Liver (tissue), 9 donors: ENCODE data around the gene SEZ6L. TPM values are rescaled to one million over a fixed set of nuclear protein-coding genes. Genes with fewer than 3 reads are reported as not detected.

Experiments
- DNase-seq: peaks from one replicate; pipeline ENCODE4 v3.0.0-alpha.2; 2017; ENCODE audit warnings: low spot score
- H3K27ac ChIP-seq, 2 donors: one replicate each; pipeline ENCODE4 v1.7.0; 2013; ENCODE audit warnings: inconsistent platforms in 2 of 2, low read length in 2 of 2, control low read depth in 1 of 2, low read depth in 1 of 2, mild to moderate bottlenecking in 1 of 2
- H3K27me3 ChIP-seq, 4 donors: one replicate each; pipeline versions ENCODE4 v1.6.1 to v1.7.0; 2013; ENCODE audit warnings: low read length in 3 of 4, inconsistent platforms in 1 of 4, mild to moderate bottlenecking in 1 of 4, moderate library complexity in 1 of 4; ENCODE audit not compliant: control insufficient read depth in 4 of 4, insufficient read depth in 4 of 4
- H3K36me3 ChIP-seq, 4 donors: one replicate each; pipeline versions ENCODE4 v1.6.1 to v1.7.0; 2013; ENCODE audit warnings: low read length in 3 of 4, mild to moderate bottlenecking in 3 of 4, low read depth in 1 of 4, moderate library complexity in 1 of 4; ENCODE audit not compliant: control insufficient read depth in 4 of 4, insufficient read depth in 3 of 4
- H3K4me1 ChIP-seq, 4 donors: one replicate each; pipeline versions ENCODE4 v1.6.1 to v1.7.0; 2013; ENCODE audit warnings: low read length in 3 of 4, mild to moderate bottlenecking in 3 of 4, moderate library complexity in 1 of 4; ENCODE audit not compliant: control insufficient read depth in 4 of 4, insufficient read depth in 4 of 4
- H3K4me3 ChIP-seq, 3 donors: one replicate each; pipeline versions ENCODE4 v1.6.1 to v1.7.0; 2013; ENCODE audit warnings: low read length in 3 of 3, control low read depth in 1 of 3, low read depth in 1 of 3, mild to moderate bottlenecking in 1 of 3
- H3K9ac ChIP-seq, 2 donors: one replicate each; pipeline ENCODE4 v1.7.0; 2013; ENCODE audit warnings: low read length in 2 of 2, mild to moderate bottlenecking in 2 of 2, moderate library complexity in 2 of 2, control low read depth in 1 of 2, low read depth in 1 of 2
- H3K9me3 ChIP-seq, 4 donors: one replicate each; pipeline versions ENCODE4 v1.6.1 to v1.7.0; 2013; ENCODE audit warnings: low read length in 3 of 4; ENCODE audit not compliant: control insufficient read depth in 4 of 4
- EGR1 ChIP-seq, 2 donors: IDR thresholded peaks; 2 replicates each; pipeline ENCODE4 v1.6.1; 2016 to 2018; ENCODE audit warnings: antibody characterized with exemption in 2 of 2, low read depth in 2 of 2
- FOXA1 ChIP-seq: IDR thresholded peaks from 2 replicates; pipeline ENCODE4 v1.6.1; 2016; ENCODE audit warnings: antibody characterized with exemption
- FOXA2 ChIP-seq: IDR thresholded peaks from 2 replicates; pipeline ENCODE4 v1.6.1; 2016; ENCODE audit warnings: antibody characterized with exemption
- GABPA ChIP-seq, 2 donors: IDR thresholded peaks in 1 of 2; conservative IDR thresholded peaks in 1 of 2; 2 replicates each; pipeline ENCODE4 v1.6.1; 2016; ENCODE audit warnings: antibody characterized with exemption in 2 of 2, mild to moderate bottlenecking in 1 of 2, moderate library complexity in 1 of 2
- HNF4A ChIP-seq, 2 donors: conservative IDR thresholded peaks; 2 replicates each; pipeline ENCODE4 v1.6.1; 2016; ENCODE audit warnings: antibody characterized with exemption in 2 of 2, mild to moderate bottlenecking in 2 of 2
- HNF4G ChIP-seq: IDR thresholded peaks from 2 replicates; pipeline ENCODE4 v1.6.1; 2016; ENCODE audit warnings: antibody characterized with exemption
- JUND ChIP-seq, 2 donors: IDR thresholded peaks; 2 replicates each; pipeline ENCODE4 v1.6.1; 2016; ENCODE audit warnings: antibody characterized with exemption in 2 of 2
- NR2F2 ChIP-seq: IDR thresholded peaks from 2 replicates; pipeline ENCODE4 v1.6.1; 2016; ENCODE audit warnings: antibody characterized with exemption
- RAD21 ChIP-seq, 2 donors: IDR thresholded peaks; 2 replicates each; pipeline ENCODE4 v1.6.1; 2016; ENCODE audit warnings: antibody characterized with exemption in 2 of 2, mild to moderate bottlenecking in 2 of 2
- RXRA ChIP-seq, 2 donors: IDR thresholded peaks; 2 replicates each; pipeline ENCODE4 v1.6.1; 2017 to 2018; ENCODE audit warnings: antibody characterized with exemption in 2 of 2, mild to moderate bottlenecking in 1 of 2
- SP1 ChIP-seq: IDR thresholded peaks from 2 replicates; pipeline ENCODE4 v1.6.1; 2018; ENCODE audit warnings: antibody characterized with exemption, mild to moderate bottlenecking
- TAF1 ChIP-seq: conservative IDR thresholded peaks from 2 replicates; pipeline ENCODE4 v1.6.1; 2016; ENCODE audit warnings: antibody characterized with exemption, mild to moderate bottlenecking
- YY1 ChIP-seq: IDR thresholded peaks from 2 replicates; pipeline ENCODE4 v1.6.1; 2016; ENCODE audit warnings: antibody characterized with exemption, mild to moderate bottlenecking
- WGBS: extraction: QIAGEN DNeasy Blood & Tissue Kit; methylation state at CpG from one replicate; pipeline ENCODE4 v1.1.7; 2013; 5-methylcytosine and 5-hydroxymethylcytosine counted together
- polyA plus RNA-seq, 2 donors: library from polyadenylated mRNA; stranded (reverse) in 1 of 2; unstranded in 1 of 2; fragments of 200-250 nt in 1 of 2; fragments of >200 nt in 1 of 2; fragmentation: Nextera tagmentation in 1 of 2; extraction: Ambion mirVana in 1 of 2; gene quantifications; one replicate each; pipeline versions ENCODE4 v1.2.1 to v1.2.3, GENCODE V29; 2013 to 2015
- total RNA-seq, 2 donors: library from RNA; depleted of rRNA; stranded (reverse); fragments of >200 nt; gene quantifications; one replicate each; pipeline ENCODE4 v1.2.3, GENCODE V29; 2014
- TF ChIP-seq, protein P1 (sequence below): IDR thresholded peaks from 2 replicates; pipeline ENCODE4 v1.6.1; 2016; ENCODE audit warnings: antibody characterized with exemption
- TF ChIP-seq, protein P2 (sequence below): IDR thresholded peaks from 2 replicates; pipeline ENCODE4 v1.6.1; 2016; ENCODE audit warnings: antibody characterized with exemption
- TF ChIP-seq, protein P3 (sequence below): fragments of 150-350 bp; IDR thresholded peaks from 2 replicates; pipeline ENCODE4 v1.5.1; 2017; ENCODE audit warnings: improper control_type of control experiment, low read depth, low read length; ENCODE audit not compliant: missing input control
- TF ChIP-seq, protein P4 (sequence below): IDR thresholded peaks from 2 replicates; pipeline ENCODE4 v1.6.1; 2016; ENCODE audit warnings: antibody characterized with exemption
- TF ChIP-seq, protein P5 (sequence below): IDR thresholded peaks from 2 replicates; pipeline ENCODE4 v1.6.1; 2016; ENCODE audit warnings: antibody characterized with exemption, mild to moderate bottlenecking
- donor health status: healthy.
- donor health status: healthy.
- donor health status: healthy.
- donor health status: healthy.
- donor health status: healthy.

The SEZ6L gene
- total and polyA plus RNA-seq, 4 donors, result under 0.01 to 0.70 (median 0.08) TPM; not detected in 1

DNA sequence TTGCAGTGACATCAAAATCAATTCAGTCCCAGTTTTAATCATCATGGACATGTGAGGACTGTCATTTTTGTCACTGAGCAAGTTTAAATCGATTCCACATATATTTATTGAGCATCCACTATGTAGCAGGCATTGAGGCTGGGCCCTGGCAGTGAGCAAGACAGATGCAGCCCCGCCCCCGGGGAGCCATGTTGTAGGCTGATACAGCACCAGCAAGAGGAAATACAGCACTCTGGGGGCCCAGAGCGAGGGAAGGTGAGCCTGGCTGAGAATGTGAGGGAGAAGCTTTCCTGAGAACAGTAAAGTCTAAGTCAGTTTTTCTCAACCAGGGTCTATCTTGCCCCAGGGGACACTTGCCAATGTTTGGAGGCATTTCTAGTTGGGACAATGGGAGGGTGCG is 151.2 kb downstream of the SEZ6L start:
- H3K9me3 ChIP-seq, result no peaks in the 10 kb centered on the region
- no peak overlapping the region for H3K27ac ChIP-seq
- H3K4me1 ChIP-seq, result no peaks in the 10 kb centered on the region
- no peak overlapping the region for H3K9ac ChIP-seq
- DNase-seq, result no peak
- 51% methylated on average over 5 of the region's 5 CpGs for WGBS
- H3K27me3 ChIP-seq, result peaks cover 0 to 3% (median 0%) of the 10 kb centered on the region in 4 donors
- TF ChIP-seq, protein P1, sequence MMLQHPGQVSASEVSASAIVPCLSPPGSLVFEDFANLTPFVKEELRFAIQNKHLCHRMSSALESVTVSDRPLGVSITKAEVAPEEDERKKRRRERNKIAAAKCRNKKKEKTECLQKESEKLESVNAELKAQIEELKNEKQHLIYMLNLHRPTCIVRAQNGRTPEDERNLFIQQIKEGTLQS, result no peak
- TF ChIP-seq SP1 (no peak), TAF1 (no peak), YY1 (no peak), GABPA (IDR thresholded peaks at IDR 0.05 in 1 of 2, conservative IDR thresholded peaks at IDR 0.05 in 1 of 2) (no peak), FOXA2 (no peak), HNF4A (conservative IDR thresholded peaks at IDR 0.05) (no peak)
- no peak overlapping the region for H3K4me3 ChIP-seq
- no peaks in the 10 kb centered on the region for H3K36me3 ChIP-seq

DNA sequence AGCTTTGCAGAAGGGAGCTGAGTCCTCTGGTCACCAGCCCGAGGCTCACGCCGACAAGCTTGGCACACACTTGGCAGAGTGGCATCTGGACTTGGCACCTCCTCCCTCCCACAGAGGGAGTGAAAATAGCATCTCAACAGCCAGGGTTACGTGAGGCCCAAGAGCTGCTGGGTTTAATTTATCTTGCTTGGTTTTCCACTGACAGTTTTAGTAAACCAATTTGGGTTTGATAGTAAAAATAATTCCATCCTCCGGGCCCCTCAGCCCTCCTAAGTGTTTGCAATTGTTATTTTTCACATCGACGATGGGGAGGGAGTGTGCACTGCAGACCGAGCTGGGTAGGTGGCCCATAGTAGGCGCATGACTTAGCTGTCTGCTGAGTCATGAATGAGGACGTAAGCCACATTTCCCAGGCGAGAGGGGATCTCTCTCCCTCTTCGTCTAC is 152.2 kb downstream of the SEZ6L start:
- no peak for TF ChIP-seq RXRA (IDR thresholded peaks at IDR 0.05)
- TF ChIP-seq, protein P2, sequence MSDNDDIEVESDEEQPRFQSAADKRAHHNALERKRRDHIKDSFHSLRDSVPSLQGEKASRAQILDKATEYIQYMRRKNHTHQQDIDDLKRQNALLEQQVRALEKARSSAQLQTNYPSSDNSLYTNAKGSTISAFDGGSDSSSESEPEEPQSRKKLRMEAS, result no peak
- no peak for TF ChIP-seq NR2F2
- TF ChIP-seq HNF4G, result no peak
- TF ChIP-seq RAD21 (IDR thresholded peaks at IDR 0.05), result no peak
- TF ChIP-seq JUND (IDR thresholded peaks at IDR 0.05), result no peak
- TF ChIP-seq FOXA2, result no peak
- TF ChIP-seq YY1, result no peak
- TF ChIP-seq GABPA (IDR thresholded peaks at IDR 0.05 in 1 of 2, conservative IDR thresholded peaks at IDR 0.05 in 1 of 2), result no peak
- no peak for TF ChIP-seq TAF1
- TF ChIP-seq, protein P3, sequence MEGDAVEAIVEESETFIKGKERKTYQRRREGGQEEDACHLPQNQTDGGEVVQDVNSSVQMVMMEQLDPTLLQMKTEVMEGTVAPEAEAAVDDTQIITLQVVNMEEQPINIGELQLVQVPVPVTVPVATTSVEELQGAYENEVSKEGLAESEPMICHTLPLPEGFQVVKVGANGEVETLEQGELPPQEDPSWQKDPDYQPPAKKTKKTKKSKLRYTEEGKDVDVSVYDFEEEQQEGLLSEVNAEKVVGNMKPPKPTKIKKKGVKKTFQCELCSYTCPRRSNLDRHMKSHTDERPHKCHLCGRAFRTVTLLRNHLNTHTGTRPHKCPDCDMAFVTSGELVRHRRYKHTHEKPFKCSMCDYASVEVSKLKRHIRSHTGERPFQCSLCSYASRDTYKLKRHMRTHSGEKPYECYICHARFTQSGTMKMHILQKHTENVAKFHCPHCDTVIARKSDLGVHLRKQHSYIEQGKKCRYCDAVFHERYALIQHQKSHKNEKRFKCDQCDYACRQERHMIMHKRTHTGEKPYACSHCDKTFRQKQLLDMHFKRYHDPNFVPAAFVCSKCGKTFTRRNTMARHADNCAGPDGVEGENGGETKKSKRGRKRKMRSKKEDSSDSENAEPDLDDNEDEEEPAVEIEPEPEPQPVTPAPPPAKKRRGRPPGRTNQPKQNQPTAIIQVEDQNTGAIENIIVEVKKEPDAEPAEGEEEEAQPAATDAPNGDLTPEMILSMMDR, result no peak
- no peak for TF ChIP-seq FOXA1
- TF ChIP-seq EGR1 (IDR thresholded peaks at IDR 0.05; ENCODE audit: low read depth in 2 of 2), result no peak
- TF ChIP-seq HNF4A (conservative IDR thresholded peaks at IDR 0.05), result no peak
- TF ChIP-seq, protein P1, result no peak
- TF ChIP-seq, protein P4, sequence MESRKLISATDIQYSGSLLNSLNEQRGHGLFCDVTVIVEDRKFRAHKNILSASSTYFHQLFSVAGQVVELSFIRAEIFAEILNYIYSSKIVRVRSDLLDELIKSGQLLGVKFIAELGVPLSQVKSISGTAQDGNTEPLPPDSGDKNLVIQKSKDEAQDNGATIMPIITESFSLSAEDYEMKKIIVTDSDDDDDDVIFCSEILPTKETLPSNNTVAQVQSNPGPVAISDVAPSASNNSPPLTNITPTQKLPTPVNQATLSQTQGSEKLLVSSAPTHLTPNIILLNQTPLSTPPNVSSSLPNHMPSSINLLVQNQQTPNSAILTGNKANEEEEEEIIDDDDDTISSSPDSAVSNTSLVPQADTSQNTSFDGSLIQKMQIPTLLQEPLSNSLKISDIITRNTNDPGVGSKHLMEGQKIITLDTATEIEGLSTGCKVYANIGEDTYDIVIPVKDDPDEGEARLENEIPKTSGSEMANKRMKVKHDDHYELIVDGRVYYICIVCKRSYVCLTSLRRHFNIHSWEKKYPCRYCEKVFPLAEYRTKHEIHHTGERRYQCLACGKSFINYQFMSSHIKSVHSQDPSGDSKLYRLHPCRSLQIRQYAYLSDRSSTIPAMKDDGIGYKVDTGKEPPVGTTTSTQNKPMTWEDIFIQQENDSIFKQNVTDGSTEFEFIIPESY, result no peak
- TF ChIP-seq, protein P5, sequence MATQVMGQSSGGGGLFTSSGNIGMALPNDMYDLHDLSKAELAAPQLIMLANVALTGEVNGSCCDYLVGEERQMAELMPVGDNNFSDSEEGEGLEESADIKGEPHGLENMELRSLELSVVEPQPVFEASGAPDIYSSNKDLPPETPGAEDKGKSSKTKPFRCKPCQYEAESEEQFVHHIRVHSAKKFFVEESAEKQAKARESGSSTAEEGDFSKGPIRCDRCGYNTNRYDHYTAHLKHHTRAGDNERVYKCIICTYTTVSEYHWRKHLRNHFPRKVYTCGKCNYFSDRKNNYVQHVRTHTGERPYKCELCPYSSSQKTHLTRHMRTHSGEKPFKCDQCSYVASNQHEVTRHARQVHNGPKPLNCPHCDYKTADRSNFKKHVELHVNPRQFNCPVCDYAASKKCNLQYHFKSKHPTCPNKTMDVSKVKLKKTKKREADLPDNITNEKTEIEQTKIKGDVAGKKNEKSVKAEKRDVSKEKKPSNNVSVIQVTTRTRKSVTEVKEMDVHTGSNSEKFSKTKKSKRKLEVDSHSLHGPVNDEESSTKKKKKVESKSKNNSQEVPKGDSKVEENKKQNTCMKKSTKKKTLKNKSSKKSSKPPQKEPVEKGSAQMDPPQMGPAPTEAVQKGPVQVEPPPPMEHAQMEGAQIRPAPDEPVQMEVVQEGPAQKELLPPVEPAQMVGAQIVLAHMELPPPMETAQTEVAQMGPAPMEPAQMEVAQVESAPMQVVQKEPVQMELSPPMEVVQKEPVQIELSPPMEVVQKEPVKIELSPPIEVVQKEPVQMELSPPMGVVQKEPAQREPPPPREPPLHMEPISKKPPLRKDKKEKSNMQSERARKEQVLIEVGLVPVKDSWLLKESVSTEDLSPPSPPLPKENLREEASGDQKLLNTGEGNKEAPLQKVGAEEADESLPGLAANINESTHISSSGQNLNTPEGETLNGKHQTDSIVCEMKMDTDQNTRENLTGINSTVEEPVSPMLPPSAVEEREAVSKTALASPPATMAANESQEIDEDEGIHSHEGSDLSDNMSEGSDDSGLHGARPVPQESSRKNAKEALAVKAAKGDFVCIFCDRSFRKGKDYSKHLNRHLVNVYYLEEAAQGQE, result no peak
- Histone ChIP-seq H3K9ac (no peak overlapping the region), H3K4me3 (no peak overlapping the region), H3K4me1 (no peaks in the 10 kb centered on the region), H3K27me3 (peaks cover 0 to 3% (median 0%) of the 10 kb centered on the region in 4 donors), H3K36me3 (no peaks in the 10 kb centered on the region), H3K9me3 (no peaks in the 10 kb centered on the region), H3K27ac (no peak overlapping the region)
- WGBS, result 54% methylated on average over 12 of the region's 12 CpGs
- no peak for DNase-seq
